Spinal cord (tissue), 10 donors: ENCODE measurements around the gene SAGE1. TPM values are rescaled to one million over a fixed set of nuclear protein-coding genes. Genes with fewer than 3 reads are reported as not detected.
"Not testable (repeated sequence)": the region's sequence is repeated elsewhere in the genome, so short reads cannot be mapped to it uniquely, and the experiment has no call there.

Experiments used
- DNase-seq, 6 donors: peaks; one replicate each; pipeline versions ENCODE4 v3.0.0 to v3.0.0-alpha.2; 2013 to 2015; ENCODE audit warnings: low spot score in 6 of 6, low read depth in 4 of 6
- H3K27ac ChIP-seq: one replicate; pipeline ENCODE4 v1.5.1; 2013; ENCODE audit warnings: low read depth, low read length, control low read depth
- H3K27me3 ChIP-seq: one replicate; pipeline ENCODE4 v1.6.1; 2013; ENCODE audit warnings: low read length; ENCODE audit not compliant: control insufficient read depth, insufficient read depth
- H3K36me3 ChIP-seq: one replicate; pipeline ENCODE4 v1.6.1; 2013; ENCODE audit warnings: low read length; ENCODE audit not compliant: control insufficient read depth, insufficient read depth
- H3K4me1 ChIP-seq: one replicate; pipeline ENCODE4 v1.6.1; 2013; ENCODE audit warnings: low read length; ENCODE audit not compliant: control insufficient read depth, insufficient read depth
- H3K4me3 ChIP-seq: one replicate; pipeline ENCODE4 v1.5.1; 2013; ENCODE audit warnings: low read depth, low read length, control low read depth
- H3K9me3 ChIP-seq: one replicate; pipeline ENCODE4 v1.6.1; 2013; ENCODE audit warnings: low read length; ENCODE audit not compliant: control insufficient read depth, insufficient read depth
- WGBS: methylation state at CpG from one replicate; pipeline ENCODE4 v1.1.5; 2013; ENCODE audit warnings: missing lambda C conversion rate; ENCODE audit not compliant: insufficient coverage; 5-methylcytosine and 5-hydroxymethylcytosine counted together
- polyA plus RNA-seq, 2 donors: library from polyadenylated mRNA; unstranded; fragments of 120-200 nt; gene quantifications; one replicate each; pipeline ENCODE4 v1.2.1, GENCODE V29; 2013; ENCODE audit not compliant: insufficient read length in 2 of 2
- total RNA-seq, 2 donors: library from RNA; depleted of rRNA in 1 of 2; stranded (reverse); fragments of 120-200 nt in 1 of 2; fragments of >200 nt in 1 of 2; gene quantifications; one replicate each; pipeline versions ENCODE4 v1.2.3 to v1.2.4, GENCODE V29; 2013 to 2014
- donor health status: healthy.

SAGE1 gene
- total and polyA plus RNA-seq, 4 donors: not detected

- Histone ChIP-seq H3K27me3 (peaks cover 3% of the 10 kb centered on the region), H3K27ac (no peak overlapping the region), H3K9me3 (no peaks in the 10 kb centered on the region), H3K4me3 (no peak overlapping the region), H3K36me3 (no peaks in the 10 kb centered on the region), H3K4me1 (no peaks in the 10 kb centered on the region)
- no peak for DNase-seq
- WGBS: 80% methylated on average over 5 of the region's 5 CpGs
Observed at GRCh38 chrX:135914404-135914803, 20.9 kb downstream of the SAGE1 start.

- peak in 1 of 6 donors; percentile 1 for DNase-seq
- H3K36me3 ChIP-seq, H3K27me3 ChIP-seq, H3K4me3 ChIP-seq, H3K4me1 ChIP-seq, H3K27ac ChIP-seq, H3K9me3 ChIP-seq: not testable (repeated sequence)
- no CpG with 5 or more reads among the region's 1 CpG for WGBS
Observed at GRCh38 chrX:135920516-135920915, 27.0 kb downstream of the SAGE1 start.

GRCh38 chrX:135923353-135923752 is 29.8 kb downstream of the SAGE1 start:
- H3K4me1 ChIP-seq: no peaks in the 10 kb centered on the region
- no peaks in the 10 kb centered on the region for H3K36me3 ChIP-seq
- H3K27me3 ChIP-seq: peaks cover 3% of the 10 kb centered on the region
- no peak overlapping the region for H3K4me3 ChIP-seq
- DNase-seq: no peak
- no peaks in the 10 kb centered on the region for H3K9me3 ChIP-seq
- WGBS: 65% methylated on average over 4 of the region's 5 CpGs
- H3K27ac ChIP-seq: no peak overlapping the region

GRCh38 chrX:135927897-135928296 is 34.4 kb downstream of the SAGE1 start:
- Histone ChIP-seq H3K4me1 (no peaks in the 10 kb centered on the region), H3K36me3 (no peaks in the 10 kb centered on the region)

GRCh38 chrX:135931644-135932487 is 38.4 kb downstream of the SAGE1 start:
- Histone ChIP-seq H3K27ac (no peak overlapping the region), H3K9me3 (no peaks in the 10 kb centered on the region), H3K4me1 (no peaks in the 10 kb centered on the region), H3K27me3 (no peaks in the 10 kb centered on the region), H3K36me3 (no peaks in the 10 kb centered on the region), H3K4me3 (no peak overlapping the region)
- WGBS: 28% methylated on average over 11 of the region's 19 CpGs
- DNase-seq: peak in 4 of 6 donors; percentile 4 to 57 (median 23)

More at GRCh38 chrX:135927897-135928296, 34.4 kb downstream of the SAGE1 start:
- H3K4me3 ChIP-seq: no peak overlapping the region
- no peaks in the 10 kb centered on the region for H3K9me3 ChIP-seq
- 50% methylated on average over 1 of the region's 2 CpGs for WGBS
- no peak overlapping the region for H3K27ac ChIP-seq
- DNase-seq: no peak
- peaks cover 3% of the 10 kb centered on the region for H3K27me3 ChIP-seq

GRCh38 chrX:135944486-135944885 is 51.0 kb downstream of the SAGE1 start:
- no peak overlapping the region for H3K27ac ChIP-seq
- no peak overlapping the region for H3K4me3 ChIP-seq
- no CpG with 5 or more reads among the region's 2 CpGs for WGBS
- H3K36me3 ChIP-seq: no peaks in the 10 kb centered on the region
- H3K9me3 ChIP-seq: no peaks in the 10 kb centered on the region
- no peaks in the 10 kb centered on the region for H3K4me1 ChIP-seq
- H3K27me3 ChIP-seq: no peaks in the 10 kb centered on the region
- DNase-seq: no peak

GRCh38 chrX:135951291-135951690 is 57.8 kb downstream of the SAGE1 start:
- 53% methylated on average over 4 of the region's 4 CpGs for WGBS
- DNase-seq: no peak
- H3K9me3 ChIP-seq: no peaks in the 10 kb centered on the region
- H3K4me3 ChIP-seq: no peak overlapping the region
- no peak overlapping the region for H3K27ac ChIP-seq
- H3K27me3 ChIP-seq: no peaks in the 10 kb centered on the region
- no peaks in the 10 kb centered on the region for H3K36me3 ChIP-seq
- no peaks in the 10 kb centered on the region for H3K4me1 ChIP-seq

Other genes starting within 250 kb of the SAGE1 start
- gene CT45A1, start 180.1 kb upstream of the SAGE1 start, total RNA-seq: not detected
- not detected for gene CT45A1, start 180.1 kb upstream of the SAGE1 start, polyA plus RNA-seq
- gene CT45A3, start 125.5 kb upstream of the SAGE1 start, total RNA-seq: under 1 TPM in 1 of 2 donors, not detected in 1; 0.33 TPM
- gene CT45A3, start 125.5 kb upstream of the SAGE1 start, polyA plus RNA-seq: not detected
- under 1 TPM in 1 of 2 donors, not detected in 1; 0.89 TPM for gene CT45A5, start 108.2 kb upstream of the SAGE1 start, total RNA-seq
- under 1 TPM in 1 of 2 donors, not detected in 1; 0.38 TPM for gene CT45A5, start 108.2 kb upstream of the SAGE1 start, polyA plus RNA-seq
- not detected for gene CT45A6, start 90.9 kb upstream of the SAGE1 start, total RNA-seq
- gene CT45A6, start 90.9 kb upstream of the SAGE1 start, polyA plus RNA-seq: not detected
- gene CT45A2, start 73.7 kb upstream of the SAGE1 start, total RNA-seq: not detected
- gene CT45A2, start 73.7 kb upstream of the SAGE1 start, polyA plus RNA-seq: not detected
- not detected for gene CT45A7, start 56.4 kb upstream of the SAGE1 start, total RNA-seq
- gene CT45A7, start 56.4 kb upstream of the SAGE1 start, polyA plus RNA-seq: under 1 TPM in 1 of 2 donors, not detected in 1; 0.33 TPM
- gene CT45A8, start 39.2 kb upstream of the SAGE1 start, total RNA-seq: not detected
- gene CT45A8, start 39.2 kb upstream of the SAGE1 start, polyA plus RNA-seq: not detected
- gene CT45A9, start 21.9 kb upstream of the SAGE1 start, total RNA-seq: not detected
- gene CT45A9, start 21.9 kb upstream of the SAGE1 start, polyA plus RNA-seq: not detected
- gene CT45A10, start 272 bp upstream of the SAGE1 start, total RNA-seq: not detected
- gene CT45A10, start 272 bp upstream of the SAGE1 start, polyA plus RNA-seq: not detected
- 10 to 100 TPM; 19.3 to 26.3 TPM for gene MMGT1, start 80.3 kb downstream of the SAGE1 start, total RNA-seq
- 10 to 100 TPM; 25.7 to 32.5 TPM for gene MMGT1, start 80.3 kb downstream of the SAGE1 start, polyA plus RNA-seq
- gene SLC9A6, start 91.7 kb downstream of the SAGE1 start, total RNA-seq: 100 to 1,000 TPM in 1 of 2 donors, 10 to 100 TPM in 1; 33.3 to 107 TPM
- 100 to 1,000 TPM in 1 of 2 donors, 10 to 100 TPM in 1; 83.3 to 102 TPM for gene SLC9A6, start 91.7 kb downstream of the SAGE1 start, polyA plus RNA-seq